SK-N-MC (cell line): ENCODE results near the gene CCRL2.

Experiments
- DNase-seq: peaks from one replicate; pipeline ENCODE4 v3.0.0-alpha.2; 2011; ENCODE audit warnings: low read depth, low spot score
- H3K27ac ChIP-seq: fragments of 200-600 bp; sonication (generic); 2 replicates; pipeline ENCODE4 v1.5.1; 2016; ENCODE audit warnings: mixed run types
- H3K36me3 ChIP-seq: fragments of 200-600 bp; sonication (generic); 2 replicates; pipeline ENCODE4 v1.6.1; 2017; ENCODE audit warnings: antibody characterized with exemption, low read length, mixed read lengths; ENCODE audit not compliant: insufficient read depth
- H3K4me3 ChIP-seq: fragments of 200-600 bp; sonication (generic); 2 replicates; pipeline ENCODE4 v1.5.1; 2016
- H3K9ac ChIP-seq: fragments of 200-600 bp; sonication (generic); 2 replicates; pipeline ENCODE4 v1.8.0; 2017; ENCODE audit warnings: mixed run types, mixed read lengths; ENCODE audit not compliant: insufficient read length
- H3K9me3 ChIP-seq: fragments of 200-600 bp; sonication (generic); 2 replicates; pipeline ENCODE4 v1.6.1; 2017; ENCODE audit warnings: low read depth, mild to moderate bottlenecking, antibody characterized with exemption, low read length, moderate library complexity, mixed read lengths
- EZH2 ChIP-seq: fragments of 200-600 bp; sonication (generic); IDR thresholded peaks from one replicate; pipeline ENCODE4 v1.6.1; 2017; ENCODE audit warnings: antibody characterized with exemption
- FOXP2 ChIP-seq: optimal IDR thresholded peaks from 2 replicates; pipeline ENCODE3; 2011; ENCODE audit warnings: mild to moderate bottlenecking, moderate library complexity; ENCODE audit not compliant: insufficient read depth; ENCODE audit errors: extremely low read length, control extremely low read depth
- POLR2AphosphoS5 ChIP-seq: IDR thresholded peaks from 2 replicates; pipeline ENCODE4 v1.6.1; 2012; ENCODE audit warnings: mild to moderate bottlenecking, low read depth, low read length, borderline replicate concordance

Gene CCRL2

GRCh38 chr3:46449755-46450552, 42.9 kb downstream of the CCRL2 start:
- Histone ChIP-seq H3K9ac (no peak overlapping the region), H3K36me3 (no peaks in the 10 kb centered on the region), H3K27ac (no peak overlapping the region), H3K9me3 (no peaks in the 10 kb centered on the region), H3K4me3 (no peak overlapping the region)
- DNase-seq = no peak
- TF ChIP-seq FOXP2 (no peak), POLR2AphosphoS5 (no peak), EZH2 (no peak)

DNA sequence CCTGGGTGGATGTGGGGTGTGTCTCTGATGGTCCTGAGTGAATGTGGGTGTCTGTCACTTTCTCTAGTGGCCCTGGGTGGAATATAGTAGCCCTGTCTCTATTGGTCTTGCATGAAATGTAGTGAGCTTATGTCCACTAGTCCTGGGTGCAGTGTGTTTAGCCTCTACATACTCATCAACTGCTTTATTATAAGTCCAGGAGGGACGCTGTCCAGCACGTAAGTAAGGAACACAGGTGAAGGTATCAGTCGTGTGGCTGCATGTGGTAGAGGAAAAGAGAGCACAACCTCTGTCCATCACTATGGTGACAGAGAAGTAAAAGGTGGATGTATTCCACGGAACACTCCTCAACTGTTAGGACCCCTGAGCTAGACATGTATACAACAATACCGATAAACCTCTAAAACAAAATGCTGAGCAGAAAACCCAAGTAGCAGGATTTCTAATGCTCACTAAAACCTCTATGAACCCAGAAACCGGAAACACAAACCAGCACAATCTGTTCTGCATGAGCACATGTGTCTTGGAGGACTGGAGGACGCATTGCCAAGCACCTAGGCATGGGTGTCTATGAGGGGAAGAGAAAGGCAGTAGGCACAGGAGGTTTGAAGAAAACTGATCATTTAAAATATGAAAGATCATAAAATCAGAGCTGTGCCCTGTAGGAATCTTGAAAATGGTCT, 46.6 kb downstream of the CCRL2 start:
- DNase-seq = no peak
- no peaks in the 10 kb centered on the region for H3K9me3 ChIP-seq
- no peak overlapping the region for H3K27ac ChIP-seq
- no peaks in the 10 kb centered on the region for H3K36me3 ChIP-seq
- no peak overlapping the region for H3K9ac ChIP-seq
- H3K4me3 ChIP-seq = no peak overlapping the region
- TF ChIP-seq FOXP2 = no peak
- TF ChIP-seq POLR2AphosphoS5 = no peak
- no peak for TF ChIP-seq EZH2

- DNase-seq = no peak
- TF ChIP-seq FOXP2 (no peak), EZH2 (no peak), POLR2AphosphoS5 (no peak)
- Histone ChIP-seq H3K4me3 (no peak overlapping the region), H3K27ac (no peak overlapping the region), H3K9me3 (no peaks in the 10 kb centered on the region), H3K9ac (no peak overlapping the region), H3K36me3 (no peaks in the 10 kb centered on the region)
These were observed 47.1 kb downstream of the CCRL2 start for GRCh38 chr3:46454209-46454595.

GRCh38 chr3:46454606-46455005, 47.5 kb downstream of the CCRL2 start:
- Histone ChIP-seq H3K9ac (no peak overlapping the region), H3K9me3 (no peaks in the 10 kb centered on the region), H3K36me3 (no peaks in the 10 kb centered on the region), H3K27ac (no peak overlapping the region), H3K4me3 (no peak overlapping the region)
- no peak for DNase-seq
- TF ChIP-seq FOXP2 (no peak), EZH2 (no peak), POLR2AphosphoS5 (no peak)

GRCh38 chr3:46455231-46456115, 48.4 kb downstream of the CCRL2 start:
- H3K9me3 ChIP-seq = no peaks in the 10 kb centered on the region
- H3K9ac ChIP-seq = no peak overlapping the region
- no peak for DNase-seq
- no peak overlapping the region for H3K4me3 ChIP-seq
- no peaks in the 10 kb centered on the region for H3K36me3 ChIP-seq
- H3K27ac ChIP-seq = no peak overlapping the region
- TF ChIP-seq FOXP2 (no peak), POLR2AphosphoS5 (no peak), EZH2 (no peak)

- no peak overlapping the region for H3K27ac ChIP-seq
These were observed 49.1 kb downstream of the CCRL2 start for GRCh38 chr3:46456118-46456517.

More at GRCh38 chr3:46456118-46456517, 49.1 kb downstream of the CCRL2 start:
- TF ChIP-seq FOXP2 = no peak
- no peak for TF ChIP-seq POLR2AphosphoS5
- TF ChIP-seq EZH2 = no peak
- DNase-seq = no peak
- Histone ChIP-seq H3K9me3 (no peaks in the 10 kb centered on the region), H3K9ac (no peak overlapping the region), H3K4me3 (no peak overlapping the region), H3K36me3 (no peaks in the 10 kb centered on the region)
